B cell (primary cell): Measurements from ENCODE around the gene MOK. TPM values are rescaled to one million over a fixed set of nuclear protein-coding genes. Genes with fewer than 3 reads are reported as not detected.
A peak's percentile ranks its signal among the peaks of the same experiment; 100 is the strongest.

Experiments
- ATAC-seq: fragments of 200-7000 bp; cut with Tn5 transposase; one replicate; pipeline ENCODE4 v1.10.0; 2021; ENCODE audit warnings: low read depth, mild to moderate bottlenecking, moderate number of reproducible peaks, moderate library complexity
- CTCF ChIA-PET: fragments of 350-600 bp; sonication (Branson Sonifier 250); formaldehyde crosslinking; loops from one replicate; lab custom pipeline; 2021; ENCODE audit warnings: antibody characterized with exemption, inconsistent platforms; lab: Charles Lee
- POLR2A ChIA-PET: fragments of 350-600 bp; sonication (Branson Sonifier 250); formaldehyde crosslinking; loops from one replicate; lab custom pipeline; 2021; ENCODE audit warnings: antibody characterized with exemption; lab: Charles Lee
- DNase-seq: peaks from one replicate; pipeline ENCODE4 v3.0.0; 2013
- H2AFZ ChIP-seq: 2 replicates; pipeline ENCODE4 v1.6.1; 2012; ENCODE audit warnings: mild to moderate bottlenecking, low read depth, low read length; ENCODE audit not compliant: insufficient read depth, poor library complexity, severe bottlenecking
- H3K27ac ChIP-seq, 2 donors: 1 replicate in 1 of 2; 2 replicates in 1 of 2; pipeline ENCODE4 v1.5.1; 2012 to 2013; ENCODE audit warnings: low read length in 2 of 2, mild to moderate bottlenecking in 2 of 2, moderate library complexity in 1 of 2
- H3K27me3 ChIP-seq, 4 experiments: fragments of 200-600 bp in 1 of 4; sonication (generic) in 1 of 4; replicated peaks in 1 of 4; 1 replicate in 2 of 4; 2 replicates in 2 of 4; pipeline versions ENCODE4 v1.6.1 to v1.7.0; 2013 to 2016; ENCODE audit warnings: low read length in 3 of 4, mild to moderate bottlenecking in 2 of 4, mixed read lengths in 1 of 4, moderate library complexity in 1 of 4; ENCODE audit not compliant: insufficient read depth in 4 of 4, control insufficient read depth in 3 of 4; ENCODE audit errors: control extremely low read depth in 1 of 4
- H3K36me3 ChIP-seq, 2 experiments: replicated peaks in 1 of 2; 1 replicate in 1 of 2; 2 replicates in 1 of 2; pipeline versions ENCODE4 v1.6.1 to v1.7.1; 2013; ENCODE audit warnings: low read length in 1 of 2; ENCODE audit not compliant: insufficient read depth in 2 of 2, control insufficient read depth in 1 of 2; ENCODE audit errors: control extremely low read depth in 1 of 2, extremely low read depth in 1 of 2
- H3K4me1 ChIP-seq, 2 donors: fragments of 200-600 bp in 1 of 2; sonication (generic) in 1 of 2; 1 replicate in 1 of 2; 2 replicates in 1 of 2; pipeline versions ENCODE4 v1.5.1 to v1.6.1; 2013 to 2017; ENCODE audit warnings: low read length in 2 of 2; ENCODE audit not compliant: control insufficient read depth in 2 of 2, insufficient read depth in 2 of 2
- H3K4me2 ChIP-seq: replicated peaks from 2 replicates; pipeline ENCODE3; 2012; ENCODE audit warnings: mild to moderate bottlenecking, low read depth, low read length; ENCODE audit not compliant: poor library complexity, severe bottlenecking
- H3K4me3 ChIP-seq, 5 experiments: fragments of 200-600 bp in 1 of 5; sonication (generic) in 1 of 5; 1 replicate in 3 of 5; 2 replicates in 2 of 5; pipeline versions ENCODE4 v1.5.1 to v1.7.0; 2011 to 2016; ENCODE audit warnings: low read length in 4 of 5, mild to moderate bottlenecking in 4 of 5, low read depth in 2 of 5, control low read depth in 1 of 5, moderate library complexity in 1 of 5; ENCODE audit not compliant: insufficient read depth in 1 of 5; ENCODE audit errors: control extremely low read depth in 1 of 5, extremely low read depth in 1 of 5
- H3K79me2 ChIP-seq: fragments of 200-600 bp; sonication (generic); one replicate; pipeline ENCODE4 v1.6.0; 2016; ENCODE audit warnings: low read length; ENCODE audit not compliant: control insufficient read depth, insufficient read depth
- H3K9ac ChIP-seq: fragments of 200-600 bp; sonication (generic); 2 replicates; pipeline ENCODE4 v1.6.1; 2017; ENCODE audit warnings: mild to moderate bottlenecking, low read length, moderate library complexity
- H3K9me3 ChIP-seq, 3 donors: one replicate each; pipeline versions ENCODE4 v1.6.1 to v1.7.1; 2013; ENCODE audit warnings: low read length in 2 of 3; ENCODE audit not compliant: control insufficient read depth in 2 of 3, insufficient read depth in 1 of 3; ENCODE audit errors: control extremely low read depth in 1 of 3
- H4K20me1 ChIP-seq: 2 replicates; pipeline ENCODE4 v1.6.0; 2012; ENCODE audit warnings: mild to moderate bottlenecking, low read length; ENCODE audit not compliant: insufficient read depth, control insufficient read depth, poor library complexity, severe bottlenecking
- H3K27ac Mint-ChIP-seq: one replicate; pipeline ENCODE4 v1.8.0; 2021; ENCODE audit warnings: mixed read lengths
- H3K27me3 Mint-ChIP-seq: one replicate; pipeline ENCODE4 v1.8.0; 2021; ENCODE audit warnings: mixed read lengths
- H3K4me1 Mint-ChIP-seq: one replicate; pipeline ENCODE4 v1.8.0; 2021; ENCODE audit warnings: mixed read lengths
- H3K4me3 Mint-ChIP-seq: one replicate; pipeline ENCODE4 v1.8.0; 2021; ENCODE audit warnings: mixed read lengths
- H3K9me3 Mint-ChIP-seq: one replicate; pipeline ENCODE4 v1.8.0; 2022; ENCODE audit warnings: mixed read lengths; ENCODE audit not compliant: insufficient read depth
- CTCF ChIP-seq: fragments of 200-600 bp; IDR thresholded peaks from one replicate; pipeline ENCODE4 v1.8.0; 2022; ENCODE audit warnings: antibody characterized with exemption, mild to moderate bottlenecking
- EZH2 ChIP-seq: IDR thresholded peaks from 2 replicates; pipeline ENCODE4 v1.6.1; 2012; ENCODE audit warnings: borderline replicate concordance, low read depth, mild to moderate bottlenecking, moderate library complexity, low read length; ENCODE audit not compliant: insufficient read depth, poor library complexity, severe bottlenecking
- WGBS: methylation state at CpG from one replicate; pipeline ENCODE4 v1.1.5; 2013; ENCODE audit warnings: missing lambda C conversion rate; ENCODE audit not compliant: insufficient coverage; 5-methylcytosine and 5-hydroxymethylcytosine counted together
- intact Hi-C: fragments of 100-400 bp; cut with micrococcal nuclease; formaldehyde crosslinking; loops from one replicate; pipeline ENCODE4 v1.10.0; 2022
- polyA plus RNA-seq: library from polyadenylated mRNA; depleted of rRNA; stranded (reverse); fragments of >200 nt; gene quantifications from 2 replicates; pipeline ENCODE4 v1.2.3, GENCODE V29; 2012
- total RNA-seq, 2 donors: library from RNA; stranded (reverse); fragments of 120-200 nt in 1 of 2; gene quantifications; 1 replicate in 1 of 2; 2 replicates in 1 of 2; pipeline versions ENCODE4 v1.2.3 to v1.2.4, GENCODE V29; 2013 to 2022

The MOK gene
- total and polyA plus RNA-seq, 2 donors (not counting 1 experiment from before 2014, with no cell fraction given): 1.2 to 3.0 TPM

DNA sequence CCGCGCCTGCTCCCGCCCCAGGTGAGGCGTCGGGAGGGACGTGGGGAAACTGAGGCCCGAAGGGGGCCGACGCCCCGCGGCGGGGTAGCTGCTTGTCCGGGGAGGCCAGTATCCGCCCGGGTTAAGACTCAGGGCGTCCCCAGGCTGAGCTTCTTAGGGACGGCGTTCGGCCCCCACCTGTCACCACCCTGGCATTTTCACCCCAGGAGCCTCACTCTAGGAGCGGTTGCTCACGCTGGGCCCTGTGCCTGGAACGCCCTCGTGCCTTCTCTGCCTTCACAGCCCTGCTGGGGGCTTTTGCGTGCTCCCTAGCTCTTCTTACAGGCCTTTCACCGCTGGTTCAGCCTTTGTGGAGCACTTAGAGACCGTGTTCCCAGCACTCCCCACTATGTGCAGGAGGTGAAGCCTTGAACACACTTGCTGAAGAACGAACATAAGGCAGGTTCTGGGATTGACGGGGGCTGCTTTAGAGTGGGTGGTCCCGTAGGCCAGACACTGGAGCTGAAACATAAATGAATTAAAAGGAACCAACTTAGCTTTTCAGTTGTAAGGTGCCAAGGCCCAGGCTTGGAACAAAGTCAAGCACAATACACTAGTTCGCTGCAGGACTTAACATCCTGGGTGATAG is 15.2 kb upstream of the MOK start:
- H3K4me3 Mint-ChIP-seq: peak overlapping the region; percentile 90
- H3K27me3 Mint-ChIP-seq: no peaks in the 10 kb centered on the region
- Histone ChIP-seq H3K27me3 (no peaks in the 10 kb centered on the region), H3K9me3 (no peaks in the 10 kb centered on the region), H3K9ac (peak overlapping the region; percentile 72), H3K4me1 (peaks cover 29 to 40% of the 10 kb centered on the region in 2 donors), H3K4me2 (peak overlapping the region; percentile 77), H3K27ac (peak overlapping the region; percentile 79 to 95), H4K20me1 (no peaks in the 10 kb centered on the region), H3K4me3 (peak overlapping the region; percentile 39 to 84 (median 65)), H3K79me2 (no peaks in the 10 kb centered on the region), H3K36me3 (no peaks in the 10 kb centered on the region), H2AFZ (peak overlapping the region; percentile 74)
- ATAC-seq (peak; percentile 21), DNase-seq (peak; percentile 79)
- peaks cover 54% of the 10 kb centered on the region for H3K4me1 Mint-ChIP-seq
- WGBS: 6% methylated on average over 30 of the region's 30 CpGs
- ChIA-PET CTCF (interaction anchor here (0.6 to 2.8 kb wide), 4 partner anchors 15 to 257 kb away, joined by 3 to 11 read pairs (median 6); partner anchors contain the start of genes CINP, MOK and TECPR2), POLR2A (no interaction called here)
- no peaks in the 10 kb centered on the region for H3K9me3 Mint-ChIP-seq
- H3K27ac Mint-ChIP-seq: peak overlapping the region; percentile 93
- intact Hi-C loops: no loop called here
- TF ChIP-seq CTCF: no peak
- TF ChIP-seq EZH2: no peak

DNA sequence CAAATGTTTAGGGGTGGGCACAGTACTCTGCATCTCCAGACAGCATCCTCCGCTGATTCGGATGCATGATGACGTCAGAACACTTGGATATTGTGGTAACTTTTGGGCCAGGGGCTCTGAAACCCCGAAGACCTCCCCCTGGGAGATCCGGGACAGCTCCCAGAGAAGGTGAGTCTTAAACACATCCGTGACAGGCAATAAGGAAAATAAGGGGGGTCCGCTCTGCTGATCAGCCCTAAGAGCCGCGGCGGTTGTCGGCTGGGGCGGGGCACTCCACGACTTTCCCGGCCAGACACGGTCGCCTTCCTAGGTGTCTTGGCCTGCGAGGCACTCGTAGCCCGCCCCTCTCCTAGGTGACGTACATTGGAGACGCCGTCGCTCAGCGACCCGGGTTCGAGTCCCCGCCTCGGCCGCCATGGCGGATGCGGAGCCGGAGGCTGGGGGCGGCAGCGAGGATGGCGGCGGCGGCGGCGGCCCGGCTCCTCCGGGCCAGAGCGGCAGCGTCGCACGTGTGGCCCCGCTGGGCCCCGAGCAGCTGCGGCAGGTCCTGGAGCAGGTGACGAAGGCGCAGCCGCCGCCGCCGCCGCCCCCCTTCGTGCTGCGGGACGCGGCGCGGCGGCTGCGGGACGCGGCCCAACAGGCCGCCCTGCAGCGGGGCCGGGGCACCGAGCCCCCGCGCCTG is 14.5 kb upstream of the MOK start, which contains the start of gene ZNF839:
Gene ZNF839, plus strand, starts transcription at position 396 of the 682 bp plus-strand sequence. Its CDS starts 20 bp downstream, at position 416.
- Histone ChIP-seq H2AFZ (peak within 1 kb of the TSS; percentile 74), H3K36me3 (no peaks in the 10 kb centered on the region), H3K4me2 (peak within 1 kb of the TSS; percentile 77), H3K9ac (peak within 1 kb of the TSS; percentile 72), H3K9me3 (no peaks in the 10 kb centered on the region), H3K27ac (peak within 1 kb of the TSS; percentile 92 to 95), H3K4me1 (peaks cover 32 to 46% of the 10 kb centered on the region in 2 donors), H3K27me3 (no peaks in the 10 kb centered on the region), H3K79me2 (no peaks in the 10 kb centered on the region), H3K4me3 (peak within 1 kb of the TSS; percentile 65 to 98 (median 84)), H4K20me1 (no peaks in the 10 kb centered on the region)
- ChIA-PET CTCF (interaction anchor here (0.6 to 3.3 kb wide), 4 partner anchors 13 to 43 kb away, joined by 3 to 48 read pairs (median 10); partner anchors contain the start of genes CINP, MOK and TECPR2), POLR2A (interaction anchor here (0.6 kb wide), 1 partner anchor 273 kb away, joined by 3 read pairs; no protein-coding TSS in a partner anchor)
- DNase-seq: peak; percentile 95
- peak within 1 kb of the TSS; percentile 96 for H3K4me3 Mint-ChIP-seq
- H3K27ac Mint-ChIP-seq: peak within 1 kb of the TSS; percentile 97
- no peaks in the 10 kb centered on the region for H3K9me3 Mint-ChIP-seq
- no peak for TF ChIP-seq EZH2
- no peak for TF ChIP-seq CTCF
- under 1% methylated on average over 71 of the region's 71 CpGs for WGBS
- no peaks in the 10 kb centered on the region for H3K27me3 Mint-ChIP-seq
- intact Hi-C loops: loop anchor here (1.0 to 5.0 kb wide), 8 partner anchors 15 to 1013 kb away; partner anchors contain the start of genes CINP, EIF5, MOK and PPP2R5C
- ATAC-seq: peak; percentile 68
- H3K4me1 Mint-ChIP-seq: peaks cover 60% of the 10 kb centered on the region
